ENCODE results near the gene GRB10.

Gene GRB10

GRCh38 chr7:50651271-50651989 lies 131.3 kb downstream of the GRB10 start:
- no peak for DNase-seq

- DNase-seq = no peak
These were observed 132.5 kb downstream of the GRB10 start for GRCh38 chr7:50650057-50650664.

GRCh38 chr7:50649259-50649885 lies 133.3 kb downstream of the GRB10 start:
- no peak for DNase-seq

GRCh38 chr7:50648570-50649169 lies 134.0 kb downstream of the GRB10 start:
- DNase-seq = no peak

- DNase-seq = no peak
These were observed 134.6 kb downstream of the GRB10 start for GRCh38 chr7:50648076-50648475.

GRCh38 chr7:50647286-50647980 lies 135.3 kb downstream of the GRB10 start:
- no peak for DNase-seq

GRCh38 chr7:50646069-50646468 lies 136.6 kb downstream of the GRB10 start:
- DNase-seq = no peak

GRCh38 chr7:50645186-50645585 lies 137.5 kb downstream of the GRB10 start:
- DNase-seq = no peak

- DNase-seq = no peak
These were observed 138.1 kb downstream of the GRB10 start for GRCh38 chr7:50644586-50644985.

GRCh38 chr7:50644114-50644513 lies 138.6 kb downstream of the GRB10 start:
- DNase-seq = no peak

- peak; percentile 28 for DNase-seq
These were observed 141.0 kb downstream of the GRB10 start for GRCh38 chr7:50641442-50642405.

- no peak for DNase-seq
These were observed 141.9 kb downstream of the GRB10 start for GRCh38 chr7:50640779-50641178.

- DNase-seq = no peak
These were observed 142.4 kb downstream of the GRB10 start for GRCh38 chr7:50640256-50640655.

- no peak for DNase-seq
These were observed 144.7 kb downstream of the GRB10 start for GRCh38 chr7:50637725-50638643.

- no peak for DNase-seq
These were observed 148.3 kb downstream of the GRB10 start for GRCh38 chr7:50634378-50634777.

GRCh38 chr7:50633414-50633710 lies 149.3 kb downstream of the GRB10 start:
- DNase-seq = peak; percentile 62

- peak; percentile 79 for DNase-seq
These were observed 149.9 kb downstream of the GRB10 start for GRCh38 chr7:50632561-50633413.

GRCh38 chr7:50631639-50632038 lies 151.1 kb downstream of the GRB10 start:
- no peak for DNase-seq

GRCh38 chr7:50631100-50631499 lies 151.6 kb downstream of the GRB10 start:
- no peak for DNase-seq
